NCI-H82 treated with DMSO at 0.1 percent for 48 hours (cell line): Measurements from ENCODE around the gene SRRD.
"Not testable (repeated sequence)": the region's sequence is repeated elsewhere in the genome, so short reads cannot be mapped to it uniquely, and the experiment has no call there.

Experiments
- DNase-seq: peaks from one replicate; lab custom pipeline; 2025; ENCODE audit not compliant: unreplicated experiment; lab: John Stamatoyannopoulos, UW

The SRRD gene

DNA sequence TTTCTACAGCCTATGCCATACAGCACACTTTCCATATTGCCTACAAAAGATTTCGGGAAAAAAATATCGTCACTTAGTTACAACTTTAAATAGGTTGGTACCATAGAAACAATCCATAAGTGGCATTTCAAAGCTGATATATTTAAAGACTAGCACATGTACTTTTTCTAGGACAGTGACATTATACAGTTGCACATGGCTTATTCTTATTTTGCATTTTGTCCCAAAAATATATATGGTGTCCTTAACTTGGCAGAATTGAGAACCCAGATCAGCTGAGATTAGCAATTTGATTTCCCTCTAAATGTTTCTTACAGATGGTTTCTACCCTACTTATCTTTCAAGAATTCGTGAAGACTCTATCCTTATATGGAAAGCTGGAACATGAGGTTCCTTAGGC, 32.3 kb downstream of the SRRD start:
- no peak for DNase-seq

DNA sequence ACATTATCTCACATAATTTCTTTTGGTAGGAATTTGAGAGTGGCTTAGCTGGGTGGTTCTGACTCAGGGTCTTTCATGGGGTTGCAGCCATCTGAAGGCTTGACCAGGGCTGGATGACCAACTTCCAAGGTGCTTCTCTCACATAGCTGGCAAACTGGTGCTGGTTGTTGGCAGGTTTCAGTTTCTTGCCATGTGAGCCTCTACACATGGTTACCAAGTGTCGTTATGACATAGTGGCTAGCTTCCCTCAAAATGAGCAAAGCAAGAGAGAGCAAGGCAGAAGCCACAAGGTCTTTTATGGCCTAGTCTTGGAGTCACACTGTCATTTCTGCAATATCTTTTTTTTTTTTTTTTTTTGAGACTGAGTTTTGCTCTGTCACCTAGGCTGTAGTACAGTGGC, 32.8 kb downstream of the SRRD start:
- DNase-seq = no peak

DNA sequence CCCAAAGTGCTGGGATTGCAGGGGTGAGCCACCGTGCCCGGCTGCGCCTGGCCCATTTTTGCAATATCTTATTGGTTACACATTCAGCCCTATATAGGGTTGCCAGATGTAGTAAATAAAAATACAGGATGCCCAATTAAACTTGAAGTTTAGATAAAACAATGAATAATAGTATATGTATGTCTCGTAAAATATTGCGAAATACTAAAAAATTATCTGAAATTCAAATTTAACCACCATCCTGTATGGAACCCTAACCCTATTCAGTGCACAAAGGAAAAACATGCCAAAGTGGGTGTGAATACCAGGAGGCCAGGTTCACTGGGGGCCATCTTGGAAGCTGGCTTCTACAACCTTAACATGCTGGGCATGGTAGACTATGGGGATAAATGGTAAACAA, 33.8 kb downstream of the SRRD start:
- no peak for DNase-seq

DNA sequence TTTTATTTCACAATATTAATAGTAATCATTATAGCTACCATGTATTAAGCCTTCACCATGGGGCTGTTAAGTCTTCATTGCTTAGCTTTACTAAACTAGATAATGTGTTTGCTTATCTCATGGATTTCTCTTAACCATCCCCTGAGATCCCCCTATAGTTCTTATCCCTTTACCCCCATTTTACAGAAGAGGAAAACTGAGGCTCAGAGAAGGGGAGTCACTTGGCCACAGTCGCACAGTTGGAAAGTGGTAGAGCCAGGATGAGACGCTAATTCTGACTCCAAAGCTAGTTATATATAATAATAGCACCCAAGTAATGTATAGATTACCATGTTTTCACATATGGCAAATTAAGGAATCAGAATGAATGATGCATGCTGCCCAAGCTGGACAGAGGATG, 38.3 kb downstream of the SRRD start:
- DNase-seq = no peak

DNA sequence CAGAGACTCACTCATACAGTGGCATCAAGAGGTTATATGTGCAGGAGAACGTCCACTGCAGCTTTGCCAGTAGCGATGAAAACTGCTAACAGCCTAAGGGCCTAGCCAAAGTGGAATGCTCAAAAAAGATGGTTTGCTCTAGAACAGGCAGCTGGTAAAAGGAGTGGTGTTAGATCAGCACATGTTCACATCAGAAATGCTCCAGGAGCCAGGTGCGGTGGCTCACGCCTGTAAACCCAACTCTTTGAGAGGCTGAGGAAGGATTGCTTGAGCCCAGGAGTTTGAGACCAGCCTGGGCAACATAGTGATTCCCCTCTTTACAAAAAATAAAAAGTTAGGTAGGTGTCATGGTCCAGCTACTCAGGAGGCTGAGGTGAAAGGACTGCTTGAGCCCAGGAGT, 38.9 kb downstream of the SRRD start:
- DNase-seq = no peak

DNA sequence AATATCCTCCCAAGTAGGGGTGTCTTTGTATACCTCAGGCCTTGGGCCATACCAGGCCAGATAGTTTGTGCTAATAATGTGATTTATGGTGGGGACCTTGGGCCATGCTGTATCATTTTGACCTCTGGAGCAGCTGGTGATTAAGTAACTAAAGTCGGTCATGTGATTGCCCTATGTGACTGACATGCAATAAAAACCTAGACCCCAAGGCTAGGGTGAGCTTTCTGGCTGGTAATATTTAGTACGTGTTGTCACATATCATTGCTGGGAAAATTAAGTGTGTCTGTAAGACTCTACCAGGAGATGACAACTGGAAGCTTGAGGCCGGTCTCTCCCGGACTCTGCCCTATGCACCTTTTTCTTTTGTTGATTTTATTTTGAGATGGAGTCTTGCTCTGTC, 41.2 kb downstream of the SRRD start:
- DNase-seq = no peak

DNA sequence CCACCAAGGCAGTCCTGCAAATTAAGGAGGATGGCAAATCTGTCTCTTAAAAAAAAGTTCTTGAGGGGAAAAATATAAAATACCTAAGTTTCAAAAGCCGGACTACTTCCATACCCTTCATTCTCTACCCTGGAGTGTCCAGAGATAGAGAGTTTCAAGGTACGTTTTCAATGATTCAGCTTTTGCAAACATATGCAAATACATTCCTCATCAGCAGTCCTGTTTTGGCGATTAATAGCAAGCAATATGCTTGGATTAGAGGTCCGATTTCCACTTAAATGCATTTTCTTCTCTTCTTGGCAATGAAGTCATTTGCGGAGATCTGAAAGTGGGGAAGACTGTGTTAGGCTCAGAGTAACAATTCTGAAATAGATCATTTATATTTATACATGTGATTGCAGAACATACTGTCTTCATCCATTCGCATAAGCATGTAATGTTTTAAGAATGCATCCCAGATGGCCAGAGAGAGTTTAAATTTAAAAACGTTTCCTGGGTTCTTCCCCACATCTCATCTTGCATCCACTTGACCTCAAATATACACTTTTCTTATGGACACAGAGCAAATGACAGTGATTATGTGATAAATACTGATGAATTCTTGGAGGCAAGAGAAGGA, 42.4 kb downstream of the SRRD start:
- no peak for DNase-seq

DNA sequence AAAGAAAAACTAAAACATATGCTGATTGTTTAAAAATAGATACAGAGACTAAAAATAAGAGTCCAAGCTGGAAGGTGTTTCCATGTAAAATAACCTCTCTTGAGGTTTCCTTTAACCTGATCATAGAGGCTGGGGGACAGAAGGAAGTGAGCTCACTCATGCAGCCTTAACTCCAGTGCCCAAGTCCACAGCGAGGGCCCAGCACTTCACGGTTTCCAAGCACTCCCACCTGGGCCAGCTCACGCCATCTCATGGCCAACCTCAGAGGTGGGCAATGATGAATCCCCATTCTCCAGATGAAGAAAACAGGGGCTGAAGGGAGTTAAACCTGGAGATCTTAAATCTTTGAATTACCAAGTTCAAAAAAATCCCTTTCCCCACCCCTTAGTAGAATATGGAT, 43.5 kb downstream of the SRRD start:
- no peak for DNase-seq

DNA sequence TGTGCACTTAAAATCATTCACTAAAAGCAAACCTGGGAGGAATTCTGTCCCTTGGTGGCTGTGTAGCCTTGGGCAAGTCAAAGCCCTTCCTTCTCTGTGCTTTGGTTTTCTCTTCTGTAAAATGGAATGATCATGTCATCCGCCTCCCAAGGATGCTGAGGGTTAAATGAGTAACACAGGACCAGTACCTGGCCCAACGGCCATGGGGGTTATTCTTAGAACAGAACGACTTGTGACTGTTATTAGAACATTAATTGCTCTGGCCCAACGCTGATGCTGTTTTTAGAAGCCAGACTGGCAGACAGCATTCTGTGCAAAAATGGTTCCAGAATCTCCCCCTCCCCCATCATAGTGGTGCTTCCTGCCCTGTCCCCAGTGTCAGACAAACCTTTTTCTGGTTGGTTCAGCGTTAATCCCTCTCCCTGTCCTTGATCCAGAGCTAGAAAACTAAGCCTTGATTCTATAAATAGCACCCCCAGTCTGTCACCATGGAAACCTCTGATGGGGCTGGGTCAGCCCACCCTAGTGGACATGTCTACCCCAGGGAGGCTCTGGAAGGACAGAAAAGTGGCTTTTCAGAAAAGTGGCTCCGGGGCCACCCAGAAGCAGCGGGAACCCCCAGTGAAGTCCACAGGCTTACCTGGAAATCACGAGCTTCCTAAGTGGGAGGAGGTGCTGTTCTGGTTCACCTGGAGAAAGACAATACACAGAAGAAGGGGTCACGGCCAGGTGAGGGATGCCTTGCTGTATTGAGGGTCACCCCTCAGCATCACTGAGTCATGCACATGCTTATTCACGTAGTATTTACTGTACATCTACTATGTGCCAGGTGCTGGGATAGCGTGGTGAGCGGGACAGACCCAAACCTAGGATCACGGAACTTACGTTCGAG, 44.1 kb downstream of the SRRD start:
- peak; percentile 70 for DNase-seq

DNA sequence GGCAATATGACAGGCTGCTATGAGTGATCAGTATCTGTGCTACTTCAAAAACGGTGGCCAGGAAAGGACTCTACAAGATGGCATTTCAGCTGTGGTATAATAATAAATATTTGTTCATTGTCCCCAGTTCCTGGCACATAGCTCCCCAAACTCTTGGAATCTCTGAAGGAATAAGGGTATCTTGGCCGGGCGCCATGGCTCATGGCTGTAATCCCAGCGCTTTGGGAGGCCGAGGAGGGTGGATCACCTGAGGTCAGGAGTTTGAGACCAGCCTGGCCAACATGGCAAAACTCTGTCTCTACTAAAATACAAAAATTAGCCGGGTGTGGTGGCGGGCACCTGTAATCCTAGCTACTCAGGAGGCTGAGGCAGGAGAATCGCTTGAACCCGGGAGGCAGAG, 44.8 kb downstream of the SRRD start:
- DNase-seq = not testable (repeated sequence)

DNA sequence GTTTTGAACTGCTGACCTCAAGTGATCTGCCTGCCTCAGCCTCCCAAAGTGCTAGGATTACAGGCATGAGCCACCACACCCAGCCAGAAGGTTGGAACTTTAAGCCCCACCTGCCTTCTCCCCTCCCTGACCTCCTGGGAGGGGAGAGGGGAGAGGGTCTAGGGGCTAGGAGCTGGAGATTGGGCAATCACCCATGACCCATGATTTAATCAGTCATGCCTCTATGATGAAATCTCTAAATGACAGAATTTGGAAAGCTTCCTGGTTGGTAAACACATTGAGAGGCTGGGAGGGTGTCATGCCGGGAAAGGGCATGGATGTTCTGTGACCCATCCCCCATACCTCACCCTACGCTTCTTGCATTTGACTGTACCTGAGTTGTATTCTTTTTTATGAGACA, 45.7 kb downstream of the SRRD start:
- no peak for DNase-seq

DNA sequence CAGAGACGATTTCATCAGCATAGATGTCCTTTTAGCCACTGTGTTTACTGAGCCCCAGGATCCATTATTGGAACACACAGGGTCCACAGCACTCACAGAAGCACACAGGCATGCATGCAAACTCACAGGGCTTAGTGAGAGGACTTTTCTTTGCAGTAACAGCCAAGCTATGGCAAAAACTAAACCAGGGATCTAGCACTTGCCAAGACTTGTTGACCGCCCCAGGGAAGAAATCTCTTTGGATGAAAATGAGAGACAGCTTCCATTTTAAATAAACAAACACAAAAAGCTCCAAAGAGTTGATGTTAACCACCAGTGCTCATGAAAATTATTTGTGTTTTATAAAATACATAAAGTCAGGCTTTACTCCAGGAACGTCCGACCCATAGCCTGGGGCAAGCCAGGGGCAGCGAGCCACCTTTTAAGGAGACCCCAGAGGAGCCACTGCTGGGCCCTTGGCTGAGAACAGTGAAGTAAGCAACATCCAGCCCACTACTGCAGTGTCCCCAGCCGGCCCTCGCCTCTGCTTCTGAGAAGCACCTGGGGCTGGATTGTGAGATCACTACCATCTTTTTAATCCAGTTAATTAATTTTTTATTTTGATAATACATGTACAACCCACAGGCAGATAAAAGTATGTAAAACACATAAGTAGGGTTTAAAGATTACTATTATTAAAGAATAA, 50.6 kb downstream of the SRRD start:
- DNase-seq = no peak

DNA sequence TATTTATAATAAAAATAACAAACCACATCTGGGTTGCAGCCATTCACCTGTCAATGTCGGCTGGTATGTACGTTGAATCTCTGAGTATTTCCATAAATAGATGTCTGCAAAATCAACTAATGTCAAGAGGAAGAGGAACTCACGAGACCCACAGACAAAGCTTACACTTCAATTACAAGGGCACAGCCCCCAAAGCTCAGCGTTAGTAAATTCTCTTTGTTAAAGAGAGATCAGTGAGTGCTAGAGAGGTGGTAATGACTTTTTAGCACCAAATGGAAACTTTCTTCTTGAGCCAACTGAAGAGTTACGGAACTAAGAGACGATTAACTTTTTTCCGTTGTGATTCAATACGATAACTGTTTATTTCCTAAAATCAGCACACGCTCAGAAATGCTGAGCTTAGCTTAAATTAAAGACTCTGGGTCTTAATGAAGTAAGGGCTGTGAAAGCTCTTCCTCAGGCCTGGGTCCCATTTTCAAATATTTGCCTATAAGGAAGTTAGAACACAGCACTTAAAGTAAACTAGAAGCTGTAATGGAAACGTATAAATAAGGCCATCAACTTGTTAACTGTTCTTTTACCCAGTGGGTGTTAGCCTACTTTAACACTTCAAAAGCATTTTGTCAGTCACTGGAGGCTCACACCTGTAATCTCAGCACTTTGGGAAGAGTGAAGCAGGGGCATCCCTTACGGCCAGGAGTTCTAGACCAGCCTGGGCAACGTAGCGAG, 51.4 kb downstream of the SRRD start:
- DNase-seq = no peak

DNA sequence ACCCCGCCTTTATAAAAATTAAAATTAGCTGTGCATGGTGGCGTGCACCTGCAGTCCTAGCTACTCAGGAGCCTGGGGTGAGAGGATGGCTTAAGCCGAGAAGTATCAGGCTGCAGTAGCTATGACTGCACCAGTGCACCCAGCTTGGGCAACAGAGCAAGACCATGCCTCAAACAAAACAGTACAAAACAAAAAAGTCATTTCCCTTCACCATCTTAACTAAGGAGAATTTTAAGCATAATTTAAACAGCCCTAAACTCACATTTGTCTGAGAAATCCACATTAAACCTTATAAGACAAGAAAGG, 51.9 kb downstream of the SRRD start:
- no peak for DNase-seq

DNA sequence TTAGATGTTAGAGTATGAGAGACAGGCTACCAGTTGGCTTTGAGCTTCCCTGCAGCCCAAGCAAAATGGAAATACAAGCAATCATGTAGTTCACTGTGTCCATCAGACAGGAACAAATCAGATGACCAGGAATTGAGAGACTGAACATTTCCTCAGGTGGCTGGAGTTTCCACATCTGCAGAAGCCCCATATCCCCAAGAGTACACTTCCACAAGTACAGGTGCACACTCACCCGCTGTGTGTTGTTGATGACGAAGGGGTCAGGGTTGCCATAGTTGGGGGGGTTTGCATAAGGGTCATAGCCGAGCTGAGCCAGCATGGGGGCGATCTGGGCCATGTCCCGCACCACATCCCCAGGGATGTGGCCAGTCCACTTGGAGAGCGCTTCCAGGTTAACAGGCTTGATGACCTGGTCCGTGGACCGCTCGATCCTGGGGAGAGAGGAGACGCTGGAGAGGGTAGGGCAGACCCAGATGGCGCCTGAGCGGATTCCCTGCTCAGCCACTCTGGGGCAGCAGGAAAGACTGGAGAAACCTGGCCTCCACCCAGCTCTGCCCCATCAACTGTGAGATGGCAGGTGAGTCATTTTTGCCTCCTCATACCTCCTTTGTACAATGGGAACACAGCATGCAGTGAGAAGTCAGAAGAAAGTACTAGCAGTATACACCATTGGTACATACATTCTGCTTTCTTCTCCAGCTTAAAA, 52.5 kb downstream of the SRRD start:
- DNase-seq = no peak

DNA sequence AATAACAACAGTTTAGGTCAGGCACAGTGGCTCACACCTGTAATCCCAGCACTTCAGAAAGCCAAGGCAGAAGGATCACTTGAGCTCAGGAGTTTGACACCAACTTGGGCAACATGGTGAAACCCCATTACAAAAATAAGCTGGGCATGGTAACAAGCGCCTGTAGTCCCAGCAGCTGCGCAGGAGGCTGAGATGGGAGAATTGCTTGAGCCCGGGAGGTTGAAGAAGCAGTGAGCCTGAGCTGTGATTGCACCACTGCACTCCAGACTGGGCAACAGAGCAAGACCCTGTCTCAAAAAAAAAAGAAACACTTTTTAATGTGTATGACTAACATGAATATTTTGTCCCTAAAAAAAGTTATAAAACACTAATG, 53.1 kb downstream of the SRRD start:
- no peak for DNase-seq

DNA sequence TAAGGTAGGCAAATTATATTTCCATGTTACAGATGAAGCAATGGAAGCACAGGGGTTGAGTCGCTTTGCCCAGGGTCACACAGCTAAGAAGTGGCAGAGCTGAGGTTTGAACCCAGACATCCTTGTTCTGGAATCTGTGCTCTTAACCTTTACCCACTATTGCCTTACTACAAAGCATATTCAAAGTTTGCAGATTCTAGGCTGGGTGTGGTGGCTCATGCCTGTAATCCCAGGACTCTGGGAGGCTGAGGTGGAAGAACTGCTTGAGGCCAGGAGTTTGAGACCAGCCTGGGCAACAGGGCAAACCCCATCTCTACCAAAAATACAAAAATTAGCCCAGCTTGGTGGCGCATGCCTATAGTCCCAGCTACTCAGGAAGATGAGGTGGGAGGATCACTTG, 56.4 kb downstream of the SRRD start:
- DNase-seq = no peak

DNA sequence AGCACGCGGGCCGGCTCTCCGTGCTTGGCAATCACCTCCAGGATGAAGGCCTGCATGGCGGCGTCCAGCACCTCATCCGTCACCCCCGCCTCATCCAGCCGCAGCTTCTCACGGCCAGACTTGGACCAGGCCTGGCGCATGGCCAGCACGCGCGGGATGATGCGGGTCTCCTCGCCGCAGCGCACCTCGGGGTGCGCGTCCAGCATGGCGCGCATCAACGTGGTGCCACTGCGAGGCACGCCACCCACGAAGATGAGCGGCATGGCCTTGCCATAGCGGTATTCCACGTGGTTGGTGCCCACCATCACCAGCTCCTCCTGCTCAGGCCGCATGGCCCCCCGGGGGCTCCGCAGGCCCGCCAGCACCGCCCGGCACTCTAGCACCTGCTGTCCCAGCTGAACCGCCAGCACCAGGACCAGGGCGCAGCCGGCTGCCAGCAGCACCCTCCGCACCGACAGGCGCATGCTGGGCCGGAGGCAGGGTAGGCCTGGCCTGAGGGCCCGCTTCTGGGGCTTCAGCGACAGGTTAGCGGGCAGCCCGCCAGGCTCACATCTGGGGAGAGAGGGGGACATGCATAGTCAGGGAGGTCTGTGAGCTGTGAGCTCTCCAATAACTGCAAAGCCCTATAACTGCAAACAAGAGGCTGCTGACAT, 57.6 kb downstream of the SRRD start:
- DNase-seq = no peak

DNA sequence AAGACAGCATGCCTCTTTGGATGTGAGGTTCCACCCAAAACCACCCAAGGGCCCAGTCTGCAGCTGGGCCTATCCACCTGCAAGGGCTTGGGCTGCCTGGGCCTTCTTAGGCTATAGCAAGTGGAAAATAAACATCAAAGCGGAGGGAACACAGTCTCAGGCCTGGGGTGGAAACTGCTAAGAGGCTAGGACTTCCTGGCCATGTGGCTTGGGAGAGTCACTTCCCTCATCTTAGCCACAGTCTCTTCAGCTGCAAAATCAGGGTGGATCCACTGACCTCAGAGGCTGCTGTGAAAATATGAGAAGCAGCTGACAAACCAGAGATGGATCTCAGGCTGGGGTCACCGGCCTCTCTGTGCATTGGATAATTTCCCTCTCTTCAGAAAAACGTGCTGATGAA, 59.2 kb downstream of the SRRD start:
- DNase-seq = no peak
